ENCODE results near the gene LAMB4. TPM values are rescaled to one million over a fixed set of nuclear protein-coding genes. Genes with fewer than 3 reads are reported as not detected.
A peak's percentile ranks its signal among the peaks of the same experiment; 100 is the strongest.

Gene LAMB4
- polyA plus RNA-seq, 3 donors = 1.5 to 3.9 (median 2.7) TPM

DNA sequence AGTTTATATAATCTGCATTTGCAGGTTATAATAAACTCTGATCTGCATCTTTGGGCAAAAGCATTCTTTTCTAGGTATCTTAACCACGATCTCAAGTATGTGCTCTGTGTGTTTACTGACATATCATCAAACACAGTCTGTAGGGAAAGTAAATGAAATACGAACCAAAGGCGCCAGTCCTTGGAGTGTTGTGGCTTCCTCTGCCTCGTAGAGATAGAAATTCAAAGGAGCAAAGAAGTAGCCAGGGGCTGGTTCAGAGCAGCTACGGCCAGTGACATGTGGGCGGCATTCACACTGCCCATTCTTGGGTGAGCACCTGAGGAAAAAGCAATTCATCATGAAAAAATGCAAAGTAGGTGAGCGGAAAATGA is 38.7 kb downstream of the LAMB4 start:
- no peak for DNase-seq (ENCODE audit: extremely low read depth in 1 of 11, low read depth in 9 of 11, low spot score in 4 of 11)

DNA sequence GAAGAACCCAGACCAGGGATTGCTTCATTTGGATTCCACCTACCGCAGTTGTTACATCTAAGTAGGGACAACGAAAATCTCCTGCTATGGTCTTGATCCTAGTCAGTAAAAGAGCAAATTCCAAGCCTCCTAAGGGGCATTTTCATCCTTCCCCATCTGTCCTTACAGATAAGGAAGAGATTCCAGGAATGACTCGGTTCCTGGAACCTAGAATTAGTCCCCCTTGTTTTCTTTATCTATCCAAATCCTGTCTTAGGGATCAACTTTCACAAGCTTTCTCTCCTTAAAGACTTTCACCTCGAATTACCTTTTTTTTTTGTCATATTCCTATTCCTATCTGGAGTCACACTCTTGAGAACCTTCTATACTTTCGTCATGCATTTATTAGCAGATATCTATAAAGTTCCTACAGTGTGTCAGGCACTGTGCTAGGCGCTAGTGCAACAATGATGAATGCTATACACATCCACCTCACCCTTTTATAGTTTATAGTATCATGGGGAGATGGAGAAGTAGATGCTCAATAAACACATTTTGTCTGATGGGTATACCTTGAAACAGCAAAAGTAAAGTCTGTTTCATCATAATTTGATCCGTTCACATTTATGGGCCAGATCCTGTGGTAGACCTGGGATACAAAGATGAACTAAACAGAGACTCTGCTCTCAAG is 39.2 kb downstream of the LAMB4 start:
- no peak for DNase-seq (ENCODE audit: extremely low read depth in 1 of 11, low read depth in 9 of 11, low spot score in 4 of 11)

DNA sequence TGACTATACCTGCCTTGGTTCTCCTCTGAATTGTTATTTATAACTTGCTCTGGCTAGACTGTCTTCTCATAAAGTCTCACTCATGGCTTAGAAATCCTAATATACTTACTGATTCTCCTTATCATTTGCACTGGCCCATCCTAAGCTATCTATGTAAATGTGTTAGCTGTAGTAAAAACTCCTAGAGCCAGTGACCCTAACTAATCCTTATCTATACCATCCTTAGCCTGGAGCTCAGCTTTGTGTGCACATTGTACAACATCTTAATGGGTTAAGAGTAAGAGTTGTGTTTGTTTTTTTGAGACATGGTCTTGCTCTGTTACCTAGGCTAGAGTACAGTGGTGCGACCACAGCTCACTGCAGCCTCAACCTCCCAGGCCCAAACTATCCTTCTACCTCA is 40.8 kb downstream of the LAMB4 start:
- DNase-seq (ENCODE audit: extremely low read depth in 1 of 11, low read depth in 9 of 11, low spot score in 4 of 11) = no peak

GRCh38 chr7:108088729-108089128 is 41.4 kb downstream of the LAMB4 start:
- no peak for DNase-seq (ENCODE audit: extremely low read depth in 1 of 11, low read depth in 9 of 11, low spot score in 4 of 11)

DNA sequence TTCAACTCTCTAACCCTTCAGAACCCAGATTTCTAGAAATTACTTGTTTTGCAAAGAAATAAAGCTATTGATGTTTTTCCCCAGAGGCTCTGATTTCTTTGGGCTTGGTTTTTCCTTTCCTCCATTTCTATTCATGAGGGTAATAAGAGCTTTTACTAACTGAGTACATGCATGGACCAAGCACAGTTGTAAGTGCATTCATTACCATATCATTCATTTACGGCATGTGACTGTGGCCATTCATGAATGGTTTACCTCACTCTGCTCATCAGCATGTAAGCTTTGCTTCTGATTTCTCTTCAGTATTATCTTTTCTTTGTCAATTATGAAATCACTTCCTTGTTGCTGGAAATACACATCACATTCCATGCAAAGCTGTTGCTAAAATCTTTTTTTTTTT is 42.4 kb downstream of the LAMB4 start:
- no peak for DNase-seq (ENCODE audit: extremely low read depth in 1 of 11, low read depth in 9 of 11, low spot score in 4 of 11)

DNA sequence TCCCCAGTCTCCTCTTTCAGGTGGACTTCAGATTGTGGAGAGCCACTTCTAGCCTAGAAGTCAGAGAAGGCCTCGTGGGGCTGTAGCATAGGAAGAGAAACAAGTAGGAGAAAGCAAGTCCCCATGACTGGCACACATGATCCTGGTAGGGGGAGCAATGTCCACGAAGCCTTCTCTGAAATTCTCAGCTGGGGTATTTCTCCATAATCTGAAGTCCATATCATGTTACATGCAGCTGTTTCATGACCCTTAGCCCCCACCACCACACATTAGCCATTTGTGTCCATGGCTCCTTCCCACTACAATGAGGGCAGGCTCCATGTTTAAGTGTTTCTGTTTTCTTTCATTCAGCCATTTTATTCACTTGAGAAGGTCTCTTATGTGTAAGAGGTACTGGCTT is 43.2 kb downstream of the LAMB4 start:
- DNase-seq (ENCODE audit: extremely low read depth in 1 of 11, low read depth in 9 of 11, low spot score in 4 of 11) = no peak

DNA sequence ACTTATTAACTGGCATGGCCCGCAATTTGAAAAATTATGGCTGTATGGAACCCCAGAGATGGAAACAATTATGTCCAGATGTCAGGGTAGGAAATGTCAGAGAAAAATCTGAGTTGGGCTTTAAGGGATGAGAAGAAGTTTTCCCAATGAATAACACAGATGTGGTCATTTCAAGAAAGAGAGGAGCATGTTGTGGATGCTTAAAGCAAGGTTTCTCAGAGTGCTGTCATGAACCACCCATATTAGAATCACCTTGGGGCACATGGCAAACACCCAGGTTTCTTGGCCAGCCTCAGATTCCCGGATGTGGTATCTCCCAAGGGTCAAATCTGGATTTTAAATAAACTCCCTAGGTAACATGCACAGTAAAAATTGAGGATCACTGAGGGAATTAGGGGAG is 43.6 kb downstream of the LAMB4 start:
- no peak for DNase-seq (ENCODE audit: extremely low read depth in 1 of 11, low read depth in 9 of 11, low spot score in 4 of 11)

DNA sequence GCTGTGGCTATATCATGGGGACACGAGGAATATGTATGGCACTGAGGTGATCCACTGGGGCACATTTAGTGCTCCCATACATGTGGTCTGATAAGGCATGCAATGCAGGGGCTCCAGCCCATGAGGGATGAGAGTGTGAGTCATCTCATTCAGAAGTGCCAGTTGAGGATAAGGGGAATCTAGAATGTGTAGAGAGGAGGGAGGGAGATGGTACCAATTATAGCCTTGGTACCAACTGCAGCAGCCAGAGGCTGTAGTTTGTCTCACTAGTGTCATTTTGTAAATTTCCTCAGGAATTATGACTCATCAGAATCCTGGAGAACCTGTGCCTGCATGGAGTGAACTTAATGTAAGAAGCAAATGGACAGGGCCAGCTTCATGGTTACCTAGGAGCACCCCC is 46.2 kb downstream of the LAMB4 start:
- no peak for DNase-seq (ENCODE audit: extremely low read depth in 1 of 11, low read depth in 9 of 11, low spot score in 4 of 11)

DNA sequence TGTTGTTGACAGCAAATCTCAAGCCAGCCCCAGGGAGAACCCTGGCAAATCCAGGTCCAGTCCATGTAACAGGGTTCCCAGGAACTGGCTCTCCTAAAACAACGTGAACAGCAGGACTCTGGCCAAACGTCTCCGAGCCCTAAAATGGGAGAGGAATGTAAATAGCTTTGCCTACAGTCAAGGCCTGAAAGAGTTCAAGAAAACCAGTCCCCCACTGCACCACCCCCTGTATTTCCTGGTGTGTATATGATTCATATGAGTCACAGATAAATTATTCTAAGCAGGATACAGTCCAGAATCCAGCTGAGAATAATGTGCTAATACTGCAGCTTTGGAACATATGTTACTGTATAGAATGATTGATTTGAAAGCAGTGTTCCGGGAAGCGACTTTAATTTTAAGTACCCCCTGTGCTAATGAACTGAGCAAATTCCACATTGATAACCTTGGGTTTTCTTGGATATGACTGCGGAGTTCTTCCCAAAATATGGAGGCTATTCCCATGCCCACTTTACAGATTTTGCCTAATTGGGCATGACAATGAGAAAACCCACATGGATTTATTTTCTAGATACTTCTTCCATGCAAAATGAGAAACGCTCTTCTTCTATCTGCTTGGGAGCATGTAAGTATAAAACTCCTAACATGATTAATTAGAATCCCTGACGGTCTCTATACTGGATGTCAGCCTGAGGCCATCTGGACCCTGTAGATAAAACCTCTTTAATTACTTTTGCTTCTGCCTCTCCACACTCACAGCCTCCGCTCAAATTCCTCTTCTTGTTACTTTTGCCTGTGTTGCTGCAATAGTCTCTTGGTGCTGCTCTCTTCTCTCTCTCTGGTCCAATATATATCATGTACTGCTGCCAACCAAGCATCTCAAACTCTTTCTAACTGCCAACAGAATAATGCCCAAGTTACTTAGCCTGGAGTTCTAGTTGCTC is 50.2 kb downstream of the LAMB4 start:
- peak in 1 of 11 donors; percentile 22 for DNase-seq (ENCODE audit: extremely low read depth in 1 of 11, low read depth in 9 of 11, low spot score in 4 of 11)

- DNase-seq (ENCODE audit: extremely low read depth in 1 of 11, low read depth in 9 of 11, low spot score in 4 of 11) = no peak
Measured at GRCh38 chr7:108079276-108079647, 50.9 kb downstream of the LAMB4 start.

DNA sequence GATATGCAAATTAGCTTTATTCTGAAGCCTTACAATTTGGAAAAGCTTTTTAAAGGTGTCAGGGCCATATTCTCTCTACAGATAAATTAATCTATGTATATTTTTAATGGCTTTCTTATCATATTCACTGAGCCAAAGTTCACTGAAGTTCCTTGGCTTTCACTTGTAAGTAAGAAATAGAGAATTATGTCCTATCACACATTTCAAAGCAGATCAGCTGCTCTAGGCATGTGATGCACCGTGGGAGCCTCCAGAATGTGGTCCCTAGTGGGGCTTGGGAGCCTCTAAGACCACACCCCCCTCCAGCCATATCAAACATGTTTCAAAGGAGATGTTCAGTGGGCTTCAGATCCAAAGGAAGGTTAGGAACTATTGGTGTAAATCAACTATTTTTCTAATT is 51.5 kb downstream of the LAMB4 start:
- DNase-seq (ENCODE audit: extremely low read depth in 1 of 11, low read depth in 9 of 11, low spot score in 4 of 11) = no peak

- DNase-seq (ENCODE audit: extremely low read depth in 1 of 11, low read depth in 9 of 11, low spot score in 4 of 11) = no peak
Measured at GRCh38 chr7:108078211-108078673, 51.9 kb downstream of the LAMB4 start.

DNA sequence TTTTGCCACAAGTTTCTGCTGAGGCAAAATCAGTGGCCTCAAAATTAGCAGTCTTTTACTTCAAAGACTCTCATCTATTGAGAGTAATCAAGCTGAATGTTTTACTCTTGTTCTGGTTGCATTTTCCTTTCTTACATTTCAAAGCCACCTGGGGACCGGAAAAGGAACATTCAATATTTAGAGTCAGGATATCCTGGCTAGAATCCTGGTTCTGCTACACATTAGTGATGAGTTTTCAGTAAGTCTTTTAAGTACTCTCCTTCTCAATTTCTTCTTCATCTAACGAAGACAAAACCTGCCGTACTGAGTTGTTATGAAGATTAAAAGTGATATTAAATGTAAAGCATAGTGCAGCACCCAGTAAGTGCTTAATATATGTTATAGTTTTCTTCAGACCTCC is 52.5 kb downstream of the LAMB4 start:
- DNase-seq (ENCODE audit: extremely low read depth in 1 of 11, low read depth in 9 of 11, low spot score in 4 of 11) = no peak

DNA sequence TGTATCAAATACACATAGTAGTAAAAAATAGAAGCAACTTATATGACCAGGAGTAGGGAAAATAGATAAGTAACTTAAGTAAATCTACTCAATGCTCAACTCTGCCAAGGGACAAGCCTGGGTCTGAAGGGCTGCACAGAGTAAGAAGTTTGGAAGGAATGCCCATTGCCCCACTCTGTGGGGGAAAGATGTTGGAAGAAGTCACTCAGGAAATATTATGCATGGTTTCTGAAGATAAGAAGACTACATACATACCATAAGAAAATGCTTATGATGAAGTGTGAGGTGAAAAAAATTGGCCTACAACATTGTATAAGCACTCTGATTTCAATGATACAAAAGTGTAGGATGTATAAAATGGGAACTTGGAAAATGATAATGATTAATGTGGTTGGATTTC is 54.0 kb downstream of the LAMB4 start:
- DNase-seq (ENCODE audit: extremely low read depth in 1 of 11, low read depth in 9 of 11, low spot score in 4 of 11) = no peak

DNA sequence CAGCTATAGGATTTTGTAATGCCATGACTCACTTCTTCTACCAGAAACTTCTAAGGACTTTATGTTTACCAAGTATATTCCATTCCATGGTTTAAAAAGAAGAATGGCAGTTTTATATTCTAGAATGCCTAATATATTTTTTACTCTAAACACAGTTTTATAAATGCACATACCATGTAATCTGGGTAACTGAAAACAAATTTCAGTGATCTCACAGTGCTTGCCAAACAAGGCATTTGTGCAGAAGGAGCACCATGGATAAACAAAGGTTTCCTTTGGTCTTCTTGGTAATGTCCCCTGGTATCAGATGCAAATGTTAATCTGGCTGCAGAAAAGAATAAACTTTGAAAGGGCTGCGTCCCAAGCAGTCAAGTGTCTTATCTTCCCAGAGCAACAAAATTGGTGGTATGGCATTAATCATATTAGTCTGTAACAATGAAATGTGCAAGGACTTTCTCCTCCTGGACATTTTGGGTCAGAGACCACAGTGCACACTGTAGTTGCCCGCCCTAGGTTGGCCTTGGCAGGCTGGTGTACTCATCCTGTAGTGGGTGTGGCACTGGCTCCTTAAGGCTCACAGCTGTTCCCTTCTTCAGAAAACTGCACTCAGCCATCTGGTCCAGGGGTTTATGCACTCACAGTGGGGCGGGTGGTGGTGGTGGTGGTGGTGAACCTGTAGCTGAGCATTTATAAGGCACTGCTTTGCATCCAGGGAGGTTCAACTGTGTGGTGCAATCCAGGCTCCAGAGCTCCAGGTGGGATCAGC is 56.7 kb downstream of the LAMB4 start:
- no peak for DNase-seq (ENCODE audit: extremely low read depth in 1 of 11, low read depth in 9 of 11, low spot score in 4 of 11)

DNA sequence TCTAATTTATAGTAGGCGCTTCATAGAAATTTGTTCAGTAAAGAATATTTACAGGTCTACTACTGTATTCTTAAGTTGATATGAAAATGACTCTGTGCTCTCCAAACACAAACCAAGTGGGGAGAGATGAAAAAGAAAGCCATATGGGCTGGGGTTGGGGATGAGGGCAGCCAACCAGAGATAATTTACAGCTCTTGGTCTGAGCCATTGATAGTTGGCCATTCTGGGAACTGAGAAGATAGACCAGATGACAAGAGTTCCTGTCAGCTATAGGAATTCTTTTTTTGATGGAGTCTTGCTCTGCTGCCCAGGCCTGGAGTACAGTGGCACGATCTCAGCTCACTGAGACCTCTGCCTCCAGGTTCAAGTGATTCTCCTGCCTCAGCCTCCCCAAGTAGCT is 57.4 kb downstream of the LAMB4 start:
- no peak for DNase-seq (ENCODE audit: extremely low read depth in 1 of 11, low read depth in 9 of 11, low spot score in 4 of 11)

GRCh38 chr7:108072116-108072515 is 58.0 kb downstream of the LAMB4 start:
- no peak for DNase-seq (ENCODE audit: extremely low read depth in 1 of 11, low read depth in 9 of 11, low spot score in 4 of 11)

GRCh38 chr7:108071551-108071950 is 58.6 kb downstream of the LAMB4 start:
- no peak for DNase-seq (ENCODE audit: extremely low read depth in 1 of 11, low read depth in 9 of 11, low spot score in 4 of 11)

- no peak for DNase-seq (ENCODE audit: extremely low read depth in 1 of 11, low read depth in 9 of 11, low spot score in 4 of 11)
Measured at GRCh38 chr7:108069646-108070045, 60.5 kb downstream of the LAMB4 start.

DNA sequence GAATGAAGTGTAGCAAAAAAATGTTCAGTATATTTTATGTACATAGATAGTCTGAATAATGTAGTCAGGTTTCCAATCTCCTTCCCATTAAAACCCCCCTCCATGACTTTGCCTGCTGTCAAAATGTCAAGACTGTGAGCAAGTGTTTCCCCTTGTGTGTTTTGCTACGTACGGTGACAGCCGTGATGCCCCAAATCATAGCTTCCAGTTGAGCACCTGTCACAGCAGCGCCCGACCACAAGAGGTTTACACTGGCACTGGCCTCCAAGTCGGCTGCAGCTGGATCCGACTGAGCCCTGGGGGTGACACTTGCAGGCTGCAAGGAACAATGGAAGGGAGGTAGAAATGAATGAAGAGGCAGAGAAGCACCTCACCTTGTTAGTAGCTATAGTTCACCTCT is 62.3 kb downstream of the LAMB4 start:
- DNase-seq (ENCODE audit: extremely low read depth in 1 of 11, low read depth in 9 of 11, low spot score in 4 of 11) = no peak
